ENCODE results near the gene TRDN.
"Not testable (repeated sequence)": the region's sequence is repeated elsewhere in the genome, so short reads cannot be mapped to it uniquely, and the experiment has no call there.

Gene TRDN

DNA sequence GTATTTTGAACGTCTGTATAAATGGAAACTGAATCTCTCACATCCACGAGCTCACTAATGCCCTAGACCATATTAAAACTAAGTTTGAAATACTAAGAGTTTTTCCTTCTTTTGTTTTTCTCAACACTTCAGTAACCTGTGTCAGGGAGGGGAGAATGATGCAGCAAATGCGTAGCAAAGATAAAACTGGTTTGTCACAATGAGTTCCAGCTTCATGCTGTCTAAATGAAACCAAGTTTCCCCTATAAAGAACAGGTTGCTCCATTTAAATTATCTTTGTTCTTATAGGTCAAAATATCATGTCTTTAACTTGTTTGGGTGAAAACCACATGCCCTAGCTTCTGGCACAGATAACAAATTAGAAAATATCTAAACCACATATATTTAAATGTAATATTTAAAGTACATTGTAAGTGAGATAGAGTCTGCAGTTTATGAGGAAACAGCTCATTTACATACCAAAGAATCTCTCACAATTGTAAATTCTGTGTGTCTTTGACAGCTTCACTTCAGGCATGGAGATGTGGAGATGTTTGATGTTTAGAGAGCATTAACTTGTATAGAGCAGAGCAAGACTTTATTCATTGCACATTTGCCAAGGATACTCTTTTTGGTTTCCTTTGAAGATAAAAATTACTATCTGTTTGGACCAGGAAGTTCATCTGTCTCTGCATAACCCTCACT lies 7.3 kb downstream of the TRDN start:
- DNase-seq (ENCODE audit: low spot score) = no peak

DNA sequence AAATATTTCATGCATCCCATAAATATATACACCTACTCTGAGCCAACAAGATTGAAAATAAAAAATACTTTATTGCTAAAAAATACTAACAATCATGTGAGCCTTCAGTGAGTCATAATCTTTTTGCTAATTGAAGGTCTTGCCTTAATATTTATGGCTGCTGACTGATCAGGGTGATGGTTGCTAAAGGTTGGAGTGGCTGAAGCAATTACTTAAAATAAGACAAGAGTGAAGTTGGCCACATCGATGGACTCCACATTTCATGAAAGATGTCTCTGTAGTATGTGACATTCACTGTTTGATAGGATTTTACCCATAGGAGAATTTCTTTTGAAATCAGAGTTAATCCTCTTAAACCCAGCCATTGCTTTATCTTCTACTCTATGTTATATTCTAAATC lies 11.1 kb downstream of the TRDN start:
- no peak for DNase-seq (ENCODE audit: low spot score)

DNA sequence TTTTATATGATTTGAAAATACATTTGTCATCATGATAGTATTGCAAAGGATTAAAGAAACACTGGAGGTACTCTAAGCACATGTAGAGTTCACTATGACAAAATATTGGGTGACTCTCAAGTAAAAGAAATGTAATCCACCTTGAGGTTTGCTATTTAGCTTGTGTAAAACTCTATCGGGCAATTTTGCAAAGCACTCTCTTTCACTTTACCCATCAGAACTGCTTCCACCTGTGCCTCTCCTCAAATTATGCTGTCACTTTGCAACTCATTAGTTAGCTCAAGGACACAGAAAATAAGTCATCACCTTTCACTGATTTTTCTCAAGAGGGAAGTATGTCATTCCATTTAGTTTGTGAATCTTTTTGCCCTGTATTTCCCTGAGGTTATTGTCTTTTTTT lies 14.0 kb downstream of the TRDN start:
- DNase-seq (ENCODE audit: low spot score) = no peak

DNA sequence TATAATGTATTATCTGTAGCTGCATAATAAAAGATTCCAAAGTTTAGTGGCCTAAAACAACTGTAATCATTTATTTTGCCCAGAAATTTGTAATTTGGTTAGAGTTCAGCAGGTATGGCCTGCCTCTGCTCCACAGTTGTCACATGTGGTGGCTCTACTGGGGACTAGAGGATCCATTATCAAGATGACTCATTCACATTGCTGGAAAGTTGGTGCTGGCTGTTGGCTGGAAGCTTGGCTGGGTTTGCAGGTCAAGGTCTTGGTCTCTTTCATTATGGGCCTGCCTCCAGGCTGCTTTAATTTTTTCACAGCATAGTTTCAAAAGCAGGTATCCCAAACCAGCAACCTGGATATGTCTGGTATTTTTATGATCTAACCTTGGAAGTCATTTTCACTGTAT lies 17.6 kb downstream of the TRDN start:
- DNase-seq (ENCODE audit: low spot score) = no peak

DNA sequence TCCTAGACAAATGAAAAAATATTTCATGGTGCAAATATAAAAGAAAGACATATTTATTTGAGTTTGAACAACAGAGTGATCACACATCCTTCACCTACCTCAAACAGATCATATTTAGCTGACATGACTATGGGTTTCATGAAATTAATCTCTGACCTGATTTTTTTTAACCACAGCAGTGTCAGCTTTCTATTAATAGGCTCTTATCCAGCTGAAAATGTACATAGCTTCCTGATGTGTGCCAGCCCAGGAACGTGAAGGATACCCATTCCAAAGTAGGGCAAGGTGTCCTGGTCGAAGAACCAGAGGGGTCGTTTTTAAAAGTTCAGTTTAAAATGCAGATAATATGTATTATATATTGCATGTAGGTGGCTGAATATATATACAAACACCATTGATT lies 19.8 kb downstream of the TRDN start:
- no peak for DNase-seq (ENCODE audit: low spot score)

DNA sequence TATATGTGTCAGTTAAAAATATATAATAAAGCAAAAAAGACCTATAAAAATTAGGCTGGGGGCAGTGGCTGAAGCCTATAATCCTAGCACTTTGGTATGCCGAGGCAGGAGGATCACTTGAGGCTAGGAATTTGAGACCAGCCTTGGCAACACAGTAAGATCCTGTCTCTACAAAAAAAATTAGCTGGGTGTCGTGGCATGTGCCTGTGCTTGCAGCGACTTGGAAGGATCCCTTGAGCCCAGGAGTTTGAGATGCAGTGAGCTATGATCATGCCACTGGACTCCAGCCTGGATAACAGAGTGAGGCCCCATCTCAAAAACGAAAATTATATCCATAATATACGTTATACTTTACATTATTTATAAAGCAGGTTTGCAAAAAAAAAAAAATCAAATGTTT lies 20.7 kb downstream of the TRDN start:
- no peak for DNase-seq (ENCODE audit: low spot score)

DNA sequence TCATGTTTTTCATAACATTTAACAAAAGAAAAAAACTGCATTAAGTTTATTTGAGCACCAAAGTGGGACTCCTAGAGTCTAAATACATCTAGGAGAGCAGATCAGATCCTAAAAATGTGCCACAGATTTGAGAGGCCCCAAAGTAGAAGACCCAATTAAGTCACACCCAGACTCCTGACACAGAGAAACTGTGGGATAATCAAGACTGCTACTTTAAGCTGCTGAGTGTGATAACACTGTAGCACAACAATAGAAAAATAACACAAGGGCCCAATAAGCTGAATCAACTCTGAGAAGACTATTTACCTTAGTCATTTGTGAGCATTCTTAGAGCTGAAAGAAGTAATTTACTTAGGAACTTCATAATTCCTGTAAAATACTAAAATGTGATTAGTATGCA lies 26.0 kb downstream of the TRDN start:
- no peak for DNase-seq (ENCODE audit: low spot score)

DNA sequence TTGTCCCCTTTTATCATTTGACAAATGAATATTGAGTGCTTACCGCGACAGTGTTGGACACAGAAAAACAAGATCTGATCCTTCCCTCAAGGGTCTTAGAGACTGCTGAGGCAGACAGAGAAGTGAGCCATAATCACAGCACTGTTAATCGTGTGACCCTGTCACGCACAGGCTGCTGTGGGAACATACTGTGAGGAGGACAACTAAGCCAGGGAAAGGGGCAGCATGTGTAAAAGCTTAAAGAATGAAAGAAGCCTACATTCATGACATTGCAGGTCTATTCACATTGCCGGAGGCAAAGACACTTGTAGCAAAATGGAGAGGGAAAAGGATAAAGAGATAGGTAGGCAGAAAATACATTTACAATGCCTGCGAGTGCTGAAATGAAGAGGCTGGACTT lies 32.7 kb downstream of the TRDN start:
- DNase-seq (ENCODE audit: low spot score) = no peak

DNA sequence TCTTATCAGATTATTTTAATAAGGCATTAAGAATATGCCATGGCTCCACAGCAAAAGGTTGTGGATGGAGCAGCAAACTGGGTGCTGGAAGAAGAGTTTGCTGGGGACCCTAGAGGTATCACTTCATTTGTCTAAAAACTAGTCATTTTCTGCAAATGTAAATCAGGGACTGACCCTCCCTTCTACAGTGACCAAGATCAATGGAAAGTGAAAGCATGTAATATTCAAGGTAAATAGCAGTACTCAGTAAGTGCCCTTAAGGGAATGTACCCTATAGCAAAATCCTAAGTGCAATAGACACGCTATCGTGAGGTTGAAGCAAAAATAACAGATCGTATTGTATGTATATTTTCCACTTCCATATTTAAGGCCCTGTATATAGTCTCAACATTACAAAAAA lies 38.7 kb downstream of the TRDN start:
- DNase-seq (ENCODE audit: low spot score) = no peak

DNA sequence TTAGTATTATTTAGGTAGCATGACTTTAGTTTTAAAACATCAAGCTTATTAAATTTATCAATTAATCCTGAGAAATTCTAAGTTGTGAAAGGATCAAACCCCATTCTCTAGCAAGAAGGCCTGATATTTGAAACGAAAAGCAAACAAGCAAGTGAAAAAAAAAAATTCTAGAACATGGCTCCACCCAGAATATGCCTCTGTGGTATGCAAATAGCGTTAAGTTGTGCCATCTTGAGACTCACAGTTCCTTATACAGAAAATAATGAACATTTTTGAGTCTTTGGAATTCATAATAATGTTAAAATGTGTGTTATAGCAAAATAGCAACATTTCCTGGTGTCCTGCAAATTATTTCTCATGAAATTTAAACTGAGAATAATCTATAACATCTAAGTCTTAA lies 42.0 kb downstream of the TRDN start:
- DNase-seq (ENCODE audit: low spot score) = no peak

DNA sequence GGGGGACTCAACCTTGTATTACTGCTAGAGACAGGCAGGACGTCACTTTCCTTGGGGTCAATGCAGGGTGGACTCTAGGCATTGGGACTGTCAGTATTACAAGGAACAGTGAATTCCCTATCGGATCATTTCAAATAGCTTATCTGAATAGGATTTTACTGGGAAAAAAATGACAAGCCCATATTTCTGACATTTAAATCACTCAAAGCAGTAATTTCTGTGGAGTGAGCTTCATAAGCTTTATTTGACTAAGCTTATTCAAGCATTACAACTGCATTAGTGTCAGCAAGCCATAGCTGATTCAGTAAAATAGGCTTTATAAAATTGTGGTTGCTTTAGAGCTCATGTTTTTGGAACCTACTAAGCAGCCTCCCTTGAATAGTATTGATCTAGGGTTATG lies 44.3 kb downstream of the TRDN start:
- DNase-seq (ENCODE audit: low spot score) = no peak

DNA sequence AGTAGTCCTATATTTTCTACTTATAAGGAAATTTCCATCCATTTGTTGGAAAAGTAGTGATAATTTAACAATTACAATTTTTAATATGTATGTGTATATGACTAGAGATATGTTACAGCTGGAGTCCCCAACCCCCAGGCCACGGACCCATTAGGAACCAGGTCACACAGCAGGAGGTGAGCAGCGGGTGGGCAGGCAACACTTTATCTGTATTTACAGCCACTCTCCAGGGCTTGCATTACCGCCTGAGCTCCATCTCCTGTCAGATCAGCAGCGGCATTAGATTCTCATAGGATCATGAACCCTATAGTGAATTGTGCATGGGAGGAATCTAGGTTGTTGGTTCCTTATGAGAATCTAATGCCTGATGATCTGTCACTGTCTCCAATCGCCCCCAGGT lies 46.8 kb downstream of the TRDN start:
- DNase-seq (ENCODE audit: low spot score) = no peak

DNA sequence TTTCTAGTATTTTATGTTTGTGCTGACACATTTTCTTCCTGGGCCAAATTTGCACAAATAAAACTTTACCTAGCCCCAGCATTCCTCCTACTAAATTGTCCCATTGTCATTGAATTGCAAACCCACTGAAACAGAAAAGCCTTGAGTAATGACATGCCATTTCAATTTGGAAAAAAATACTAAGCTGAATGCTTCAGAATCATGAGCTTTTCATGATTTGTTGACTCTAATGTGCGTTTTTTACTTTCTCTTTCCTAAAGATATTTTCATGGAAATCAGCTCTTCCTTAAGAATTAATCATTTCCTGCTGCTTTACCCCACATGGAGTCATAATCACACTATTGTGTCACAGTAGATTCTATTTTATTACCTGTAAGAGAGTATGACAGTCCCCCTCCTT lies 47.4 kb downstream of the TRDN start:
- no peak for DNase-seq (ENCODE audit: low spot score)

DNA sequence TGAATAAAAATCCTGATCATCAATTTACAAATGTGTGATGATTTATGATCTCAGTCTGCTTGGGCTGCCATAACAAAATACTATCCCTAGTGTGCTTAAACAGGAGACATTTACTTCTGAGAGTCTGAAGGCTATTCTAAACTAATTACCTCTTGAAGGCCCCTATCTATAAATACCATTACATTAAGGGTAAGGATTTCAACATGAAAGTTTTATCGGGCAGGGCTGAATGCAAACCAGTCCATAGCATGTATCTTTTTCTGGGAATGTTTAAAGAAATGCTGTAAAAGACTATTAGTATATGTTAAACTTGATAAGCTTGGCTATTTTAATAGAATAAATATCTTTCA lies 48.2 kb downstream of the TRDN start:
- DNase-seq (ENCODE audit: low spot score) = no peak

DNA sequence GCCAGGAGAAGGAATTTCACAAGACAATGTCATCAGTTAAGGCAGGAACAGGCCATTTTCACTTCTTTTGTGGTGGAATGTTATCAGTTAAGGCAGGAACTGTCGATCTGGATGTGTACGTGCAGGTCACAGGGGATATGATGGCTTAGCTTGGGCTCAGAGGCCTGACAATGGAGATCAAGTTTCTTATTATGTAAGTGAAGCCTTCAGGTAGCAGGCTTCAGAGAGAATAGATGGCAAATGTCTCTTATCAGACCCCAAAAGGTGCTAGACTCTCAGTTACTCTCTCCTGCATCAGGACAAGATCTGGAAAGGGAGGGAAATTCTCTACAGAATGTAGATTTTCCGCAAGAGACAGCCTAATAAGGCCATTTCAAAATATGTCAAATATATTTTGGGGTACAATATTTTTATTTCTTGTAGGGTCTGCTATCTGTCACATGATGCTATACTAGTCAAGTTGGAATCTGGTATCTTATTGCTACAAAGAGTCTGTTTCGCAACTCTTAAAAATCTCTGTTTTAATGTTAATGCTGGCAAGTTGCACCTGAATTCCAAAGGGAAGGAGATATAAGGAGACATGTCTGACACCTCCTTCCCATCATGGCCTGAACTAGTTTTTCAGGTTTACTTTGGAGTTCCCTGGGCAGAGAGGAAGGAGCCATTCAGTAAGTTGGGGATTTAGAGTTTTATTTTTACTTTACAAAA lies 48.8 kb downstream of the TRDN start:
- DNase-seq (ENCODE audit: low spot score) = no peak

DNA sequence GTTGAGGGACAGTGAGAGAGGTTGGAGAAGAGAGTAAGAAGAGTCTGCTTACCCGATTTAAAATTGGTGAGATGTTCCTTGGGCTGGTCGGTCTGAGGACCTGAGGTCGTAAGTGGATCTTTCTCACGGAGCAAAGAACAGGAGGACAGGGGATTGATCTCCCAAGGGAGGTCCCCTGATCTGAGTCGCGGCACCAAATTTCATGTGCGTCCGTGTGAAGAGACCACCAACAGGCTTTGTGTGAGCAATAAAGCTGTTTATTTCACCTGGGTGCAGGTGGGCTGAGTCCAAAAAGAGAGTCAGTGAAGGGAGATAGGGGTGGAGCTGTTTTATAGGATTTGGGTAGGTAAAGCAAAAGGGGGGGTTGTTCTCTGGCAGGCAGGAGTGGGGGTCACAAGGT lies 49.3 kb downstream of the TRDN start:
- DNase-seq (ENCODE audit: low spot score) = not testable (repeated sequence)

DNA sequence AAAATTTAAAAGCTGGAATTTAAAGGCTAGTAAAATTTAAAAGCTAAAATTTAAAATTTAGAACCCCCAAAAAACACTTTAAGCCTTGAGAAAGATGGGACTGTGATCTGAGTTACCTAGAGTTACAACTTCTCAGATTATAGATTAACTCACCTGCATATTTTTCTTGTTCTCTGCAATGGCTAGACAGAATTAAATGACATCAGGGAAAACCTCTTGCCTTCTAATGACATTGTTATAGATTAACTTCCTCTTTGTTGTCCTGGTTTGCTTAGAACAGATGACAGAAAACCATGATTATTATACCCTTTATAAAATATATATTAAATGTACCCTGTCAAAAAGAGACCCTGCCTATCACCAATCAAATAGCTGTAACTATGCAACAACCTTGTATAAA lies 56.4 kb downstream of the TRDN start:
- no peak for DNase-seq (ENCODE audit: low spot score)

DNA sequence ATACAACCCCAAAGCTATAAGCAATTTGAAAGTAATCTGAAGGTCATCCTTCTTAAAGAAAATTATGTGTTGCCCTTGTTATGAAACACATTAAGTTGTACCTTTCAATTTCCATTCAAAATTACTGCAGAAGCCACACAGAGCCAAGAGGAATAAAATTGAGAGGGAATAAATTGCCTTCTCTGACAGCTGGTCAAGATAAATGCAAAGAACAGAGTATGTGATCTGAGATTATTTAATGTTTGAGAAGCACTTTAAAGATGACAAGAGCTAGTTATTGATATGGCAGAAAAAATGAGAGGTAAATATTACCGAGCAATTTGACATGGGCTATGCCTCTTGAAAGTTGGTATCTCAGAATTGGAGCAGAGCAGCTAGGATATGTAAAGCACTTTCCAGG lies 61.6 kb downstream of the TRDN start:
- no peak for DNase-seq (ENCODE audit: low spot score)

DNA sequence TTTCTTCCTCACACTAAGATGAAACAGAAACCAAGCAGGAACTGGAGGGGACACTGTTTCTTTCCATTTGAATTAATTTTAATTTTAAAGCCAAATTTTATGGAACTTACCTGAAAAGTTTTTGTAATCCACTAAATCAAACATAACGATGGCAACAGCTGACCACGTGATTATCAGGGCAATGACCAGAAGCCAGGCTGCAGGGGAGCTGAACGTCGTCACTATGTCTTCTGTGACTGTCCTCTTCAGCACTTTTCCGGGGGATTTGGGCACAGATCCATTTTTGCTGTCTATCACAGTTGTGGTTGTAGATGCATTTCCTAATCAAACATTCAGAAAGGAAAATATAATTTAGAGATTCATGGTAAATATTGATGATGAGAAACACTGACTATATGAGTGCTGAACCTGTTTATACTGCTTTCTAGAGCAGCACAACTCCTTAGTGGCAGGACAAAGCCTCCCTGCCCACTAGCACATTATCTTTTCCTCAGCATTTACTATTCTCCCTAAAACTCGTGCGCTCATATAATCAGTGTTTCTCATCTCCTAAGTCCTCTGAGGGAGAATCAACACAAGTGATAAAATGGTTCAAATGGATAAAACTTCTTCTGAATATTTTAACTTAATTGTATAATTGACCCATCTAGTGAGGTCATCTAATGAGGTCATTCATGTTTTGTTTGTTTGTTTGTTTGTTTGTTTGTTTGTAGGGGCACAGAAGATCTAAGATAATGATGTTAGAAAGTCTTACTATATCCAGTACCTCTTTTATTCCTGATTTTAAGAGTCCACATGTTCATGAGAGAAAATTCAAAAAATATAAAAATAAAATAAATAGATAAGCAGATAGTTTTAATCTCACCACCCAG lies 65.7 kb downstream of the TRDN start:
- no peak for DNase-seq (ENCODE audit: low spot score)

DNA sequence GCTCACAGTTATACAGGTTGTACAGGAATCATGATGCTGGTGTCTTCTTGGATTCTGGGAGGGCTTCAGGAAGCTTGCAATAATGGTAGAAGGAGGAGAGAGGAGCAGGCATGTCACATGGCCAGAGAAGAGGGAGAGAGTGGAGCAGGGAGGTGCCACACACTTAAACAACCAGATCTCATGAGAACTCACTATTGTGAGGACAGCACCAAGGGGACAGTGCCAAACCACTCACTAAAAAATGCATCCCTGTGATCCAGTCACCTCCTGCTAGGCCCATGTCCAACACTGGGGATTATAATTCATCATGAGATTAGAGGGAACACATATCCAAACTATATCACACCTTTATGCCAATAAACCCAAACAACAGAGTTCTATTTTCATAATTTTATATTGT lies 67.2 kb downstream of the TRDN start:
- no peak for DNase-seq (ENCODE audit: low spot score)

DNA sequence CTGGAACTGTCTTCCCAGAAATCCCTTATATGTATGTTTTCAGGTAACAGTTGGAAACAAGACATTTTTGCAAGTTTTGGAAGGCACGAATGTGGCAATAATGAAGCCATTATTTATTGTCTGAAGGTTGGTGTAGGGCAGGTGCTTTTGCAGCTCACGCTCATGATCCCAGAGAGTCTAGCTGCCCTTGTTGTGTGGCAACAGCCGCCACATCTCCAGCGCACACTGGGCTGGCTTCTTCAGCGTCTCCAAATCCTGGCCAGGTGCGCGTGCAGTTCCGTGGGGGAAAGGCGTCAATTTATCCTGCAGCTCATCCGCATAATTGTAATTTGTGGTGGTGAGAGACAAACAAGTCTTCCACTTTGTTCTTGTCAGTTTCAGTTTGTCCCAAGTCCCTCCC lies 71.2 kb downstream of the TRDN start:
- no peak for DNase-seq (ENCODE audit: low spot score)

DNA sequence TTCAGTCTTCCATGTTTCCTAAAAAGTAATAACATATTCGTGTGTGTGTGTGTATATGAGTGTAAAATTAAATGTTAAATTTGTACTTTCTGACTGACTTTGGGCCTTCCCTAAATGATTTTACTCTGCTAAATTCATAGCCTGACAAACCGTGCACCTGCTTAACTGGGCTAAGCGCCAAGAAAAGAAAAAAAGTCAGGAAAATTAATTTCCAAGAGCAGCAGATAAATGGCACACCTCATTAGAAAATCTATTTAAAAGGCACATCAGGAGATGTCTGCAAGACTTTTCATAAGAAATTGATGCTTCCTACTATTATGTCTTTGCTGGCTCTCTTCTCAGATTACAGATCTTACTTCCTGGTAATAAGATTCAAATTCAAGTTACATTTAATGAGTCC lies 72.4 kb downstream of the TRDN start:
- no peak for DNase-seq (ENCODE audit: low spot score)

DNA sequence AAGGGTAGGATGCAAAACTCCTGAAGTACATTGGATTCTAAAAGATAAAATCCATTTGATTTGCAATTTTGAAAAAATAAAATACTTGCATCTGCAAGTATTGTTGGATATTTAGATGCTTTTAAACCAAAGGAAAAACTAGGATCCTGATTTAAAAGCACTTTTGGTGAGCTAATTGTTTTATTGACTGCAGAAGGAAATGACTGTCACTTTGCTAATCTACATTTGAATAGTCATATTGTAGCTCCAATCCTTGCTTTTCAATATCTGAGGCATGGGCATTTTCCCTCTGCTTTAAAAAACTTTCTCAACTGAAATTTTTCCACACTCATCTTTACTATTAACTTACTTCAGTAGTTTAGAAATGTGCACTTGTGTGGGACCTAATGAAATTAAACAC lies 74.1 kb downstream of the TRDN start:
- DNase-seq (ENCODE audit: low spot score) = no peak

Data from D341Med (cell line).